ENCODE data around the gene GANAB. TPM values are rescaled to one million over a fixed set of nuclear protein-coding genes. Genes with fewer than 3 reads are reported as not detected.

GANAB gene
- total RNA-seq, 2 donors from 2014 or later: 71.8 to 78.0 TPM

GRCh38 chr11:62580959-62581715 lies 65.3 kb downstream of the GANAB start:
- TF ChIP-seq CTCF (IDR thresholded peaks at IDR 0.05): no peak
- DNase-seq (ENCODE audit: low spot score): no peak
- H3K4me1 ChIP-seq: peaks cover 0 to 8% of the 10 kb centered on the region in 2 donors
- H3K27me3 ChIP-seq: no peaks in the 10 kb centered on the region
- no peaks in the 10 kb centered on the region for H3K9me3 ChIP-seq
- peaks cover 49% of the 10 kb centered on the region for H3K36me3 ChIP-seq
- no peak overlapping the region for H3K27ac ChIP-seq
- no peak overlapping the region for H3K4me3 ChIP-seq

GRCh38 chr11:62579252-62579651 lies 67.2 kb downstream of the GANAB start:
- Histone ChIP-seq H3K36me3 (peaks cover 41% of the 10 kb centered on the region), H3K9me3 (no peaks in the 10 kb centered on the region), H3K27me3 (no peaks in the 10 kb centered on the region), H3K4me1 (peaks cover 0 to 25% of the 10 kb centered on the region in 2 donors), H3K4me3 (no peak overlapping the region), H3K27ac (no peak overlapping the region)
- no peak for DNase-seq (ENCODE audit: low spot score)
- no peak for TF ChIP-seq CTCF (IDR thresholded peaks at IDR 0.05)

- Histone ChIP-seq H3K36me3 (peaks cover 41% of the 10 kb centered on the region), H3K4me3 (no peak overlapping the region), H3K4me1 (peaks cover 0 to 25% of the 10 kb centered on the region in 2 donors), H3K27me3 (no peaks in the 10 kb centered on the region), H3K9me3 (no peaks in the 10 kb centered on the region), H3K27ac (no peak overlapping the region)
- DNase-seq (ENCODE audit: low spot score): no peak
- TF ChIP-seq CTCF (IDR thresholded peaks at IDR 0.05): no peak
Observed at GRCh38 chr11:62578541-62578940, 67.9 kb downstream of the GANAB start.

GRCh38 chr11:62577046-62577714 lies 69.2 kb downstream of the GANAB start:
- TF ChIP-seq CTCF (IDR thresholded peaks at IDR 0.05): no peak
- H3K4me1 ChIP-seq: peaks cover 0 to 34% of the 10 kb centered on the region in 2 donors

GRCh38 chr11:62575837-62576236 lies 70.6 kb downstream of the GANAB start:
- no peaks in the 10 kb centered on the region for H3K27me3 ChIP-seq
- H3K4me3 ChIP-seq: peak overlapping the region in 1 of 2 donors; percentile 85
- TF ChIP-seq CTCF (IDR thresholded peaks at IDR 0.05): no peak
- no peaks in the 10 kb centered on the region for H3K9me3 ChIP-seq
- no peak for DNase-seq (ENCODE audit: low spot score)
- H3K4me1 ChIP-seq: peaks cover 0 to 36% of the 10 kb centered on the region in 2 donors
- H3K36me3 ChIP-seq: peaks cover 46% of the 10 kb centered on the region
- peak overlapping the region; percentile 91 to 96 for H3K27ac ChIP-seq

More at GRCh38 chr11:62577046-62577714, 69.2 kb downstream of the GANAB start:
- Histone ChIP-seq H3K27ac (peak overlapping the region; percentile 91 to 96), H3K4me3 (no peak overlapping the region), H3K36me3 (peaks cover 42% of the 10 kb centered on the region), H3K9me3 (no peaks in the 10 kb centered on the region), H3K27me3 (no peaks in the 10 kb centered on the region)
- DNase-seq (ENCODE audit: low spot score): peak; percentile 66
